T-helper 2 cell treated with Interferon-gamma antibody and Interleukin-4, amounts not matched to agents 5 μg/mL and 100 μg/mL, for 36 hours (primary cell): ENCODE measurements around the gene WNK1.
"Not testable (repeated sequence)": the region's sequence is repeated elsewhere in the genome, so short reads cannot be mapped to it uniquely, and the experiment has no call there.

Source experiments
- DNase-seq: peaks from one replicate; pipeline ENCODE4 v3.0.0; 2021; ENCODE audit warnings: low spot score
- H3K27ac Mint-ChIP-seq: one replicate; pipeline ENCODE4 v1.8.0; 2021; ENCODE audit warnings: mild to moderate bottlenecking, mixed read lengths
- H3K27me3 Mint-ChIP-seq: one replicate; pipeline ENCODE4 v1.8.0; 2021; ENCODE audit warnings: low read depth, mixed read lengths
- H3K36me3 Mint-ChIP-seq: one replicate; pipeline ENCODE4 v1.8.0; 2021; ENCODE audit warnings: low read depth, mixed read lengths
- H3K4me1 Mint-ChIP-seq: one replicate; pipeline ENCODE4 v1.8.0; 2021; ENCODE audit warnings: low read depth, mixed read lengths
- H3K4me3 Mint-ChIP-seq: one replicate; pipeline ENCODE4 v1.8.0; 2022; ENCODE audit warnings: mild to moderate bottlenecking, moderate library complexity, mixed read lengths
- H3K9me3 Mint-ChIP-seq: one replicate; pipeline ENCODE4 v1.8.0; 2021; ENCODE audit warnings: mixed read lengths

WNK1 gene

DNA sequence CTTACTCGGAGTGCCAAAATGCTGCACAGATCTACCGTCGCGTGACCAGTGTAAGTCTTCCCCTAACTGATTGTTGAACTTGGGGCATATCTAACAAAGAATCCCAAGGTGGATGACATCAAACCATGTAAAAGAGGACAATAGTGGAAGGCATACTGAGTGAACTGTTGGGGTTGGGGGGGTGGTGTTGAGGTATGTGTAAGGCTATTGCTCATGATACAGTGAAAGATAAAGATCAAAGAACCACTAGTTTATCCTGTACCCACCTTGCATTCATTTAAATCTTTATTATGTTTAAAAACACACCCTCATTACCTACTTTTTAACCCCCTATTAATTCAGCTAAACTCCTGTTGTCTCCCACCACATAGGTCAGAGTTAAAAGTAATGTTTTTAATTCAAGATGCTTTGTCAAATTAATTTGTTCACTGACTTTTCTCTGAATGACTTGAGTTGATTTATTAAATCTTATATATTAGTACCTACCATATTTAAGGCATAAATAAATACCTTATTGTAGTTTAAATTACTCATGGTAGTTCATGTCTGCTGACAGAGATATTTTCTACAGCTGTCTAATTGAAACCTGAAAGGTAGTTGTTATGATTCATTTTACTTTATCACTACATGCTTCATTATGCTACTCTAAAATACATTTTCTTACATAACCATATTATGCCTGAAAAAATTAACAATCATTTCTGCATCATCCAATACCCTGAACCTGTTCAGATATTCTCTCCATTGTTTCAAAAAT is 77.9 kb downstream of the WNK1 start:
- DNase-seq = no peak
- peaks cover 43% of the 10 kb centered on the region for H3K36me3 Mint-ChIP-seq
- H3K27ac Mint-ChIP-seq = no peak overlapping the region
- H3K4me3 Mint-ChIP-seq = no peak overlapping the region
- no peaks in the 10 kb centered on the region for H3K27me3 Mint-ChIP-seq
- peaks cover 8% of the 10 kb centered on the region for H3K4me1 Mint-ChIP-seq
- H3K9me3 Mint-ChIP-seq = no peaks in the 10 kb centered on the region

DNA sequence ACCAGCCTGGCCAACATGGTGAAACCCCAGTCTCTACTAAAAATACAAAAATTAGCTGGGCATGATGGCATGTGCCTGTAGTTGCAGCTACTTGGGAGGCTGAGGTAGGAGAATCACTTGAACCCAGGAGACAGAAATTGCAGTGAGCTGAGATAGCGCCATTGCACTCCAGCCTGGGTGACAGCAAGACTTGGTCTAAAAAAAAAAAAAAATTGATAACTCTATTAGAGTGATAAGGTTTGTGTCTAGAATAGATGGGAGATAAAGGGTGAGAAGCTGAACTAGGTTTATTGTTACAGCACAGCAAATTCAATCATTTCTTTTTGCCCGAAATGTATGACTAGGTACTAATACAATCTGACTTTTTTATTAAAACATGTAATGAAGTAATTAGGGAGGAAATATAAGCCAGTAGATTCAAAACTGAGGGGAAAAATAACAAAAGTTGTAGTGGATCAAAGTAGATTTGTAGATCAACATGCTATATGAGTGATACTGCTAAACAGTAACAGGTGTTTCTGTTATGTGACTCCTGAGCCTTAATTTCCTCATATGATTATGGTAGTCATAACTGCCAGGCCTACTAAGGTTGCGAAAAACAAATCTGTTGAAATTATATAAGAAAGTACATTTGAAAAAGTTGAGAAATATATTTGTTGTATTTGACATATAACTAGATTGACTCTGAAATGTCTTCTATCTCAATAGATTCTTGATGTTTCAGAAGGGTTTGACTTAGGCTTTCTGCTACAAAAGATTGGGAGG is 83.6 kb downstream of the WNK1 start:
- Mint-ChIP-seq H3K4me1 (peaks cover 5% of the 10 kb centered on the region), H3K27ac (no peak overlapping the region), H3K27me3 (no peaks in the 10 kb centered on the region), H3K36me3 (peaks cover 26% of the 10 kb centered on the region), H3K4me3 (no peak overlapping the region), H3K9me3 (no peaks in the 10 kb centered on the region)
- no peak for DNase-seq

DNA sequence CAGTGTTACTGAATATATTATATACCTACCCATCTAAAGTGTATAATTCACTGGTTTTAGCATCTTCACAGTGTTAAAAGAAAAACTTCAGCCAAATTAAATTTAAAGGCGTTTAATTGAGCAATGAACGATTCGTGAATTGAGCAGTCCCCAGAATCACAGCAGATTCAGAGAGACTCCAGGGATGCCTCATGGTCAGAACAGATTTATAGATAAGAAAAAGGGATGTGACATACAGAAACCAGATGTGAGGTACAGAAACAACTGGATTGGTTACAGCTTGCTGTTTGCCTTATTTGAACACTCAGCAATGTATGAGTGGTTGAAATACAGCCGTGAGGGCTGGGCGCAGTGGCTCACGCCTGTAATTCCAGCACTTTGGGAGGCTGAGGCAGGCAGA is 84.6 kb downstream of the WNK1 start:
- Mint-ChIP-seq H3K27ac (no peak overlapping the region), H3K27me3 (no peaks in the 10 kb centered on the region), H3K36me3 (peaks cover 23% of the 10 kb centered on the region), H3K4me1 (peaks cover 5% of the 10 kb centered on the region), H3K4me3 (no peak overlapping the region), H3K9me3 (no peaks in the 10 kb centered on the region)
- no peak for DNase-seq

DNA sequence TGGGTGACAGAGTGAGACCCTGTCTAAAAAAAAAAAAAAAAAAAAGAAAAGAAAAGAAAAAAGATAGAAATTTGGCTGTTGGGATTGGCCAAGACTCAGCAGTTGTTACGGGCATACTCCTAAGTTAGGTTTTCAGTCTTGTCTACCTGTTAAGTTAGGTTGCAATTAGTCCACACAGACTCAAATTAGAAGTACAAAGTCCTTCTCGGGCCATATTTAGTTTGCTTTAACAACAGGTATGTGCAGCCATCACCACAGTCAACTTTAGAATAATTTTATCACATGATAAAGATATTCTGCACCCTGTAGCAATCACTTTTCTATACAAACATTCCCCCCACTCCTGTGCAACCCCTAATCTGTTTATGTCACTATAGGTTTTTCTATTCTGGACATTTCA is 85.2 kb downstream of the WNK1 start:
- Mint-ChIP-seq H3K9me3 (no peaks in the 10 kb centered on the region), H3K36me3 (peaks cover 23% of the 10 kb centered on the region), H3K4me3 (no peak overlapping the region), H3K27ac (no peak overlapping the region), H3K4me1 (peaks cover 5% of the 10 kb centered on the region), H3K27me3 (no peaks in the 10 kb centered on the region)
- no peak for DNase-seq

DNA sequence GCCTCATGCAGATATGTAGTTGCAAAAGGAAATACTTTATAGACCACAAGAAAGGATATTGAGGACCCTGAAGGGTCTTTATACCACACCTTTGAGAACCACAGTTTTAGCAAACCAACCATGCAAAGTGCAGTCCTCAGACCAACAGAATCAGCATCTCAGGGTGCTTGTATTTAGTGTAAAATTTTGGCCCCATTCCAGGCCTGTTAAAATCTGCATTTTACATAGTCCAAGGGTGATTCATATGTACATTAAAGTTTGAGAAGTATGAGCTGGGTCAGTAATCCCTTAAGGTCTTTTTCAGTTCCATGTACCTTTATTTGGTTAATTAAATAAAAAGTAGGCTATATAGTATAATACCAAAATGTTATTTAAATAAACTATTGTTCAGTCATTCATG is 91.2 kb downstream of the WNK1 start:
- Mint-ChIP-seq H3K27ac (no peak overlapping the region), H3K4me1 (peaks cover 9% of the 10 kb centered on the region), H3K4me3 (no peak overlapping the region), H3K9me3 (no peaks in the 10 kb centered on the region), H3K27me3 (no peaks in the 10 kb centered on the region), H3K36me3 (peaks cover 28% of the 10 kb centered on the region)
- DNase-seq = no peak

DNA sequence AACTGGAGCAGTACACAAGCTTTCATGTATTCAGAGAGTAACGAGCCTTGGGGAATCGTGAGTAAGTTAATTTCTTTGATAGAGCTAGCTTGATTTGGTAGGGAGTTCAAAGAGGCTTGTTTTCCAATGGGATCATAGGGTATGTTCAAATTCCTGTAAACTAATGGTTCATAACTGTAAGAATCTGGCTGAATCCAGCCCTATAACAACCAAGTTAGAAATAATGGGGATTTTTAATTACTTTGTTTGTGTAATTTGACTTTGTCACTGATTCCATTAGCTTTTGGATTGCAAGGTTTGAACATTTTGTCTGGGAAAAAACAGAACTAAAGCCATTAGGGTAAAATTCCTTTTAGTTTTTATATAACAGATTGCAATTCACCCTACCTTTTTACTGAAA is 94.0 kb downstream of the WNK1 start:
- Mint-ChIP-seq H3K36me3 (peaks cover 27% of the 10 kb centered on the region), H3K27ac (no peak overlapping the region), H3K27me3 (no peaks in the 10 kb centered on the region), H3K4me3 (no peak overlapping the region), H3K9me3 (peaks cover 4% of the 10 kb centered on the region), H3K4me1 (peaks cover 13% of the 10 kb centered on the region)
- no peak for DNase-seq

DNA sequence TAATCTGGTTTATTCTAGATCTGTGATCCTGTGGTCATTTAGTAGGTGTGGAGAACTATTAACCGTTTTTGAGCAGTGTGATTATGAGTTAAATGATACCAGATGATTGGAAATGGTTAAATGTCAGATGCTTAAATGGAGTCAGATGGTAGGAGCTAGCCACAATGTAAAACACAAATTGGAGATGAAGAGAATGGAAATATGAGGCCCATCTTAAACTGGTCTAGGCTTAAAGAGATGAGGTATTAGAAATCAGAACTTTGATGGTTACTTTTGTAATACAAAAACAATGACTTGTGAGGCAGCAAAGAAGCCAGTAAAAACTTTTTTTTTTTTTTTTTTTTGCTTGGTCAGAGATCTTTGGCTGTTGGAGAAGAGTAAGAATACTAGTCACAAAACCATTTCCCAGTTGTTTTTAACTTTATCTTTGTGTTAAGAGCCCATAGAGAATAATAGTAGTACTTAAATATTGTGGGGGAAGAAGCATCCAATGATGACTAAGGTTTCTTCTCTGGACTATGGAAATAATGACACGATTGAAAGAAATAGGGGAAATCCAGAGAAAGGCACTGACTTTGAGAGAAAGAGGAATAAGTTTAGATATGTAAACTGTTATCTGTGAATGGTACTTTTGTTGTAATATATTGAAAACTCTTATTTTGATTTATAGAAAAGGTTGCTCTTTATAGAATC is 95.9 kb downstream of the WNK1 start:
- Mint-ChIP-seq H3K9me3 (peaks cover 4% of the 10 kb centered on the region), H3K36me3 (peaks cover 27% of the 10 kb centered on the region), H3K27ac (peak overlapping the region; percentile 7), H3K27me3 (no peaks in the 10 kb centered on the region), H3K4me1 (peaks cover 14% of the 10 kb centered on the region), H3K4me3 (no peak overlapping the region)
- DNase-seq = no peak

DNA sequence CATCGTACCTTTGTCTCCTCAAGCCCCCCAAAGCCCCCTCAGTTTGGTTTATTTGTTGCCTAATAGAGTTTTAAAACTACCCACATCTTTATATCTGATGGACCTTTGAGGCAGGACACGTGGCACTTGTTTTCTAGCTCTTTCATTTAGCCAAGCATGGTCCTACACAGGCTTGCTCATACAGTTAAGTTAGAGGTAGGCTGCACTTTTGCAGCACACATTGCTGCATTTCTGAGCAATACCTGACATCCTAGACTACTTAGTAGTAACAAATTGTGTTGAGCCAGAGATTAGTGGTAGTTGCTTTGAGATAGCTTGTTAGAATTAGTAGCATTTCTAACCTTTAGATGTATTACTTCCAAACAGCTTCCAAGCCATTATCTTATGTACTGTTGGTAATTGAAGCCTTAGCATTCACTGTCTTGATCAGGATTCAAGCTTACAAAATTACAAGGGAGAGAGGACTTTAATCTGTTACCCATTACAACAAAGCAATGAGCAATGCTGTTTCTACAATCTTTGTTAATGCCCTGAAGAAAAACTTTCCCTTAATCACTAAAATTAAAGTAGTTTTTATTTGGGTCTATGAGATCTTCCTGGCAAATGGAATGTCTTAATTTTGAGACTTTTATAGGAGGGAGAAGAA is 96.6 kb downstream of the WNK1 start:
- Mint-ChIP-seq H3K4me3 (no peak overlapping the region), H3K27me3 (no peaks in the 10 kb centered on the region), H3K36me3 (peaks cover 24% of the 10 kb centered on the region), H3K4me1 (peaks cover 14% of the 10 kb centered on the region), H3K9me3 (peaks cover 4% of the 10 kb centered on the region), H3K27ac (no peak overlapping the region)
- peak; percentile 17 for DNase-seq

DNA sequence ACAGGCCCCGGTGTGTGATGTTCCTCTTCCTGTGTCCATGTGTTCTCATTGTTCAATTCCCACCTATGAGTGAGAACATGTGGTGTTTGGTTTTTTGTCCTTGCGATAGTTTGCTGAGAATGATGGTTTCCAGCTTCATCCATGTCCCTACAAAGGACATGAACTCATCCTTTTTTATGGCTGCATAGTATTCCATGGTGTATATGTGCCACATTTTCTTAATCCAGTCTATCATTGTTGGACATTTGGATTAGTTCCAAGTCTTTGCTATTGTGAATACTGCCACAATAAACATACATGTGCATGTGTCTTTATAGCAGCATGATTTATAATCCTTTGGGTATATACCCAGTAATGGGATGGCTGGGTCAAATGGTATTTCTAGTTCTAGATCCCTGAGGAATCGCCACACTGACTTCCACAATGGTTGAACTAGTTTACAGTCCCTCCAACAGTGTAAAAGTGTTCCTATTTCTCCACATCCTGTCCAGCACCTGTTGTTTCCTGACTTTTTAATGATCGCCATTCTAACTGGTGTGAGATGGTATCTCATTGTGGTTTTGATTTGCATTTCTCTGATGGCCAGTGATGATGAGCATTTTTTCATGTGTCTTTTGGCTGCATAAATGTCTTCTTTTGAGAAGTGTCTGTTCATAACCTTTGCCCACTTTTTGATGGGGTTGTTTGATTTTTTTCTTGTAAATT is 97.5 kb downstream of the WNK1 start:
- H3K36me3 Mint-ChIP-seq = peaks cover 22% of the 10 kb centered on the region
- not testable (repeated sequence) for H3K4me3 Mint-ChIP-seq, DNase-seq, H3K27me3 Mint-ChIP-seq, H3K9me3 Mint-ChIP-seq, H3K27ac Mint-ChIP-seq
- peaks cover 14% of the 10 kb centered on the region for H3K4me1 Mint-ChIP-seq

DNA sequence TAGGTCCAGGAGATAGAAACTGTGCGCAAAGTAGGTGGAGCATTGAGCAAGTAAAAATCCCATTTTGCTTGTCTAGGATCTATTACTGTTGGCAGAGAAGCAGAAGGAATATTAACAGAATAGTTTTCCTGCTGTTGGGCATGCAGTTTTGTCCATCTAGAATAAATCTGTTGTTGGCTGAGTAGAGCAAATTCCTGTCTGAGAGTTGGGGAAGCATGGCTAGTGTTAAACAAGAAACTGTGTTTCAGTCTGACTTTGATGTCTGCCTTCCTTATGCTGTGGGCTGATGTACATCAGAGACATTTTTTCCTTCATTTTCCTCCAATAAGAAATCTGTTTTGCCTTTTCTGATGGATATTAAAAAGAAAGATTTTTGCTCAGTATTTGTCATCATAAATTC is 99.0 kb downstream of the WNK1 start:
- no peak overlapping the region for H3K4me3 Mint-ChIP-seq
- no peak for DNase-seq
- H3K27ac Mint-ChIP-seq = no peak overlapping the region
- peaks cover 19% of the 10 kb centered on the region for H3K36me3 Mint-ChIP-seq
- H3K4me1 Mint-ChIP-seq = peaks cover 14% of the 10 kb centered on the region
- peaks cover 4% of the 10 kb centered on the region for H3K9me3 Mint-ChIP-seq
- H3K27me3 Mint-ChIP-seq = no peaks in the 10 kb centered on the region

DNA sequence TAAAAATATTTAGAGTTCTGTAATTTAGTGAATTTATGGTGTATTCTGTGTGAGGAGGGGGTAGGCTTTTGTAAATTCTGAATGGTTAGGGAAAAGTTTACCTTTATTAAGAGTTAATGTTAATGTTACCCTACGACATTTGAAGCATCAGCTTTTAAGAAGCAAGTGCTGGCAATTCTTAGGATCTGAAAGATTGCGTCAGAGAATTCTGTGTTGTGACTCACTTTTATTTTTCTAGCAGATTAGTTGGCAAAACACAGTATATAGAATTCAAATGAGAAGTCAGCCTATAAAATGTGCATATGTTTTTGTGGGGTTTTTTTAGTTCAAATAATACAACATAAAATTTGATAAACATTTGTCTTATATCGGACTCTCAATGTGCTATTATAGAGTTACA is 99.5 kb downstream of the WNK1 start:
- Mint-ChIP-seq H3K4me3 (no peak overlapping the region), H3K27ac (no peak overlapping the region), H3K4me1 (peaks cover 14% of the 10 kb centered on the region), H3K9me3 (peaks cover 4% of the 10 kb centered on the region), H3K36me3 (peaks cover 21% of the 10 kb centered on the region), H3K27me3 (no peaks in the 10 kb centered on the region)
- no peak for DNase-seq

DNA sequence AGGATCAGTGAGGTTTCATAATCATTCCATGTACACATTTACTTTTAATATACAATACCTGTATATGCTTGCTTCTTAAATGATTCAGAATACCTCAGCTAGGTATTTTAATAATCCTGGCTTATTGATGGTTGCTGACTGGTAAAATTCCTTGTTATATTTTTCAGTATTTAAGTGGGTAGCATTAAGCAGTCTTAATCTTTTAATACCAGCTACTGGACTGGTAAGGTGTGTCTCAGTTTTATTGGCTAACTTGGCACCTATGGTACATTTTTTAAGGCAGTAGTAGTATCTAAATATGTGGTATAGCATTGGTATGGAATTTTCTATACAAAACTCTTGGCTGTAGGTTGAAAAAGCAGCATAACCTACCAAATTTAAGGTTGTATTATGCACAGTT is 100.5 kb downstream of the WNK1 start:
- peaks cover 4% of the 10 kb centered on the region for H3K9me3 Mint-ChIP-seq
- H3K4me1 Mint-ChIP-seq = peaks cover 14% of the 10 kb centered on the region
- H3K4me3 Mint-ChIP-seq = no peak overlapping the region
- peaks cover 27% of the 10 kb centered on the region for H3K36me3 Mint-ChIP-seq
- H3K27ac Mint-ChIP-seq = no peak overlapping the region
- DNase-seq = no peak
- no peaks in the 10 kb centered on the region for H3K27me3 Mint-ChIP-seq

DNA sequence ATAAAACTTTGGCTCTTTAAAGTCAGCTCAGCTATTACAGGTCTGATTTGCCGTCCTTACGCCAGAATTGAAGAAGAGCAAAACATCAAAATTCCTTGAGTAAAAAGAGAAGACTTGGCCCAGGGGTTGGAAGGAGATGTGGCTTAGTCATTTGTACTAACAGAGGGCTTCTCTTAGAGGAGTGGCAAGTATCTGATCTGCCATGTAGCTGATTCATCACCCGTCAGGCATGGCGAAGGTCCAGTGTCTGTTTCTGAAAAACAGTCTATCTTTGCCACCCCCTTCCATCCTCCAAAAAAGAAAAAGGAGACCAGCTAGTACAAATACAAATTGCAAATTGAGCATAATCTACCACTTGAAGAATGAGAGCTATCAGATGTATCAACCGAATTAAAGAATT is 105.2 kb downstream of the WNK1 start:
- Mint-ChIP-seq H3K36me3 (peaks cover 39% of the 10 kb centered on the region), H3K27me3 (no peaks in the 10 kb centered on the region), H3K4me1 (peaks cover 2% of the 10 kb centered on the region), H3K9me3 (no peaks in the 10 kb centered on the region), H3K27ac (no peak overlapping the region), H3K4me3 (no peak overlapping the region)
- no peak for DNase-seq
